Vagina (tissue), 2 donors: ENCODE results near the gene ARHGEF28. TPM values are rescaled to one million over a fixed set of nuclear protein-coding genes. Genes with fewer than 3 reads are reported as not detected.

ENCODE experiments used
- DNase-seq, 2 donors: peaks; one replicate each; pipeline ENCODE4 v3.0.0-alpha.2; 2017; ENCODE audit errors: extremely low spot score in 2 of 2
- H3K27ac ChIP-seq: fragments of 200-600 bp; sonication (generic); one replicate; pipeline ENCODE4 v1.5.1; 2019
- H3K27me3 ChIP-seq: fragments of 200-600 bp; sonication (generic); one replicate; pipeline ENCODE4 v1.5.1; 2019
- H3K36me3 ChIP-seq, 2 donors: fragments of 200-600 bp; sonication (generic); one replicate each; pipeline ENCODE4 v1.5.1; 2017 to 2019
- H3K4me1 ChIP-seq: fragments of 200-600 bp; sonication (generic); one replicate; pipeline ENCODE4 v1.5.1; 2019
- H3K4me3 ChIP-seq, 2 donors: fragments of 200-600 bp; sonication (generic); 1 replicate in 1 of 2; 2 replicates in 1 of 2; pipeline ENCODE4 v1.5.1; 2016 to 2019
- H3K9me3 ChIP-seq: fragments of 200-600 bp; sonication (generic); one replicate; pipeline ENCODE4 v1.5.1; 2019
- POLR2A ChIP-seq, 2 donors: fragments of 450-650 bp; IDR thresholded peaks; one replicate each; pipeline ENCODE4 v1.6.1; 2017; ENCODE audit warnings: antibody characterized with exemption in 2 of 2, mild to moderate bottlenecking in 2 of 2, moderate library complexity in 2 of 2
- POLR2AphosphoS5 ChIP-seq, 2 donors: sonication (generic); formaldehyde crosslinking; IDR thresholded peaks; one replicate each; pipeline ENCODE4 v1.9.0; 2017; ENCODE audit warnings: antibody characterized with exemption in 2 of 2, mild to moderate bottlenecking in 2 of 2, low read depth in 1 of 2; ENCODE audit not compliant: insufficient read depth in 1 of 2
- intact Hi-C: fragments of 100-400 bp; cut with DNase I; formaldehyde crosslinking; loops from one replicate; pipeline ENCODE4 v1.15.1; 2023
- total RNA-seq: library from RNA; depleted of rRNA; stranded (reverse); fragments of >200 nt; gene quantifications from one replicate; pipeline ENCODE4 v1.2.3, GENCODE V29; 2016
- TF ChIP-seq, protein P1 (sequence below), 3 experiments: fragments of 450-650 bp in 2 of 3; fragments of 200-600 bp in 1 of 3; sonication (generic) in 1 of 3; IDR thresholded peaks; one replicate each; pipeline ENCODE4 v1.5.1; 2017 to 2019; ENCODE audit warnings: antibody characterized with exemption in 3 of 3, mild to moderate bottlenecking in 2 of 3, moderate library complexity in 2 of 3

Gene ARHGEF28
- total RNA-seq, 1 donor from 2014 or later: 41.0 TPM

DNA sequence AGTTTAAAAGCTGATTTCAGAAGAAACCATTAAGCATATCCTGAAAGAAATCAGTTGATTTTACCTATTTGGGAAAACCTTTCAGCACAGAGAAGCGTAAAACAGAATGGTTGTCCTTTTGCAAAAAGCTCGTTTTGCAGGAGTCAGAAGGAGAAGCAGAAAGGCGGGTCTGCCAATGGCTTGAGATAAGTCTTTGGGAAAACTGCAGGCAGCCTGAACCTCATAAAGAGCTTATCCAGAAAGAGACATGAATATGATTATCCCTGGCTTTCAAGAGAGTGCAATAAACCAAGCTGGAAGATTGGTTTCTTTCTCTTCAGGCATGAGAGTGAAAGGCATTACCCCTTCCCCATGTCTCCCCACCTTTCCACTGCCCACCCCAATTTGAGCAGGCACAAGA, 353.3 kb downstream of the ARHGEF28 start:
- intact Hi-C loops: no loop called here
- H3K27me3 ChIP-seq: no peaks in the 10 kb centered on the region
- H3K27ac ChIP-seq: no peak overlapping the region
- H3K36me3 ChIP-seq: no peaks in the 10 kb centered on the region
- no peak for DNase-seq
- H3K4me1 ChIP-seq: peaks cover 4% of the 10 kb centered on the region
- TF ChIP-seq POLR2A (IDR thresholded peaks at IDR 0.05) (no peak), POLR2AphosphoS5 (IDR thresholded peaks at IDR 0.05; ENCODE audit: insufficient read depth in 1 of 2, low read depth in 1 of 2) (no peak)
- TF ChIP-seq, protein P1, sequence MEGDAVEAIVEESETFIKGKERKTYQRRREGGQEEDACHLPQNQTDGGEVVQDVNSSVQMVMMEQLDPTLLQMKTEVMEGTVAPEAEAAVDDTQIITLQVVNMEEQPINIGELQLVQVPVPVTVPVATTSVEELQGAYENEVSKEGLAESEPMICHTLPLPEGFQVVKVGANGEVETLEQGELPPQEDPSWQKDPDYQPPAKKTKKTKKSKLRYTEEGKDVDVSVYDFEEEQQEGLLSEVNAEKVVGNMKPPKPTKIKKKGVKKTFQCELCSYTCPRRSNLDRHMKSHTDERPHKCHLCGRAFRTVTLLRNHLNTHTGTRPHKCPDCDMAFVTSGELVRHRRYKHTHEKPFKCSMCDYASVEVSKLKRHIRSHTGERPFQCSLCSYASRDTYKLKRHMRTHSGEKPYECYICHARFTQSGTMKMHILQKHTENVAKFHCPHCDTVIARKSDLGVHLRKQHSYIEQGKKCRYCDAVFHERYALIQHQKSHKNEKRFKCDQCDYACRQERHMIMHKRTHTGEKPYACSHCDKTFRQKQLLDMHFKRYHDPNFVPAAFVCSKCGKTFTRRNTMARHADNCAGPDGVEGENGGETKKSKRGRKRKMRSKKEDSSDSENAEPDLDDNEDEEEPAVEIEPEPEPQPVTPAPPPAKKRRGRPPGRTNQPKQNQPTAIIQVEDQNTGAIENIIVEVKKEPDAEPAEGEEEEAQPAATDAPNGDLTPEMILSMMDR (IDR thresholded peaks at IDR 0.05): no peak
- no peaks in the 10 kb centered on the region for H3K9me3 ChIP-seq
- no peak overlapping the region for H3K4me3 ChIP-seq

DNA sequence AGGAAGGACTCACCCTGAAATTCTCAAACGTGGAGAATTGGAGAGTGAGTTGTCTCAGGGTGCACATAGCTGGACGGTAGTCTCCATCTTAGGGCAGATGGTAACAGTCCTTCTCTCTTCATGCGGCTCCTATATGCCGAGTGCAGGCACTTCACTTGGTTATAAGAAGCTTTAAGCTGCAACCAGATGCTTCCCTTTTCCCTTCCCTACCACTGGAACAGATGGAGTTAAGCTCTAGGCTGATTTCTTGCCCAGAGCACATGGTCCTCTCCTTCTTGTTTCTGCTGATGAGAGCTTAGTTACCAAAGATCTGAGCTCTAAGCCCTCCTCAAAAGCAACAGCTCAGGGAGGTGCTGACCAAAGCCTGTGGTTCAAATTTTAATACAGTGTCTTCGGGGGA, 355.7 kb downstream of the ARHGEF28 start:
- intact Hi-C loops: no loop called here
- Histone ChIP-seq H3K4me3 (no peak overlapping the region), H3K27me3 (no peaks in the 10 kb centered on the region), H3K36me3 (no peaks in the 10 kb centered on the region), H3K9me3 (no peaks in the 10 kb centered on the region), H3K27ac (no peak overlapping the region), H3K4me1 (peaks cover 4% of the 10 kb centered on the region)
- DNase-seq: no peak
- TF ChIP-seq POLR2AphosphoS5 (IDR thresholded peaks at IDR 0.05; ENCODE audit: insufficient read depth in 1 of 2, low read depth in 1 of 2): no peak
- TF ChIP-seq POLR2A (IDR thresholded peaks at IDR 0.05): no peak
- TF ChIP-seq, protein P1 (IDR thresholded peaks at IDR 0.05): no peak

DNA sequence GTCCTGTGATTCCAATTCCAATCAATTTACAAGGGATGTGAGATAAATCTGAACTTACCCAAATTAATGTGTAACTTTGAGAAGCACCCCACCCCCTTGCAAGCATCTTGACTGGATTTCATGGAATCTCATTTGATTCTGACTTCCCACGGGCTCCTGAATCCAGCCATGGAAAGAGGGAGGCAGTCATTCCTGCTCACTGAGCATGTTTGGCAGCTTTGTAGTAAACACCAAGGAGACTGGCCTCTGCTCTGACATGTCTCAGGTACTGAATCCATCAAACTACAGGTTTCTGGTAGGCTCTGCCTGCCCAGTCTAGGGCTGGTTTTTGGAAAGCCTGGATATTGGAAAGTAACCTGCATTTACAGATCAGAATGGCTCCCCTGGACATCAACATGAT, 357.6 kb downstream of the ARHGEF28 start:
- no peak overlapping the region for H3K4me3 ChIP-seq
- no peaks in the 10 kb centered on the region for H3K9me3 ChIP-seq
- no peaks in the 10 kb centered on the region for H3K36me3 ChIP-seq
- H3K27ac ChIP-seq: no peak overlapping the region
- TF ChIP-seq, protein P1 (IDR thresholded peaks at IDR 0.05): no peak
- TF ChIP-seq POLR2A (IDR thresholded peaks at IDR 0.05) (no peak), POLR2AphosphoS5 (IDR thresholded peaks at IDR 0.05; ENCODE audit: insufficient read depth in 1 of 2, low read depth in 1 of 2) (no peak)
- H3K27me3 ChIP-seq: no peaks in the 10 kb centered on the region
- peaks cover 4% of the 10 kb centered on the region for H3K4me1 ChIP-seq
- intact Hi-C loops: no loop called here
- DNase-seq: no peak

DNA sequence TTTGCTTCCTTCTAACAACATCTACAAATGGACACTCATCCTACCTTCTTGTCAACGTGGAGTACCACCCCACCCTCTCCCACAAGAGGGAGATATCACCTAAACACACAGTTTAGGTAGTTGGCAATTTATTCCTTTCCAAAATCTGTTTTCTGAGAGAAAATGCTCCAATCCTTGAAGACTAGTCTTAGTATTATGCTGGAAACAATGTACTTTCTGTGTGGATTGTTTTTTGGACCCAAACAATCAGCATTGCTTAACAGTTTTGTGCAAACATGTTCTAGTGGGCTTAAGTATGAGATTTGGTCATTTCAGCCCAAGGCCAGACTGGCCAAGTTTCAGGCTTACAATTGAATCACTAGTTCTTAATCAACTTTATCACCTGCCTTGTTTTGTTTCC, 359.1 kb downstream of the ARHGEF28 start:
- Histone ChIP-seq H3K27me3 (no peaks in the 10 kb centered on the region), H3K4me3 (no peak overlapping the region), H3K27ac (no peak overlapping the region), H3K36me3 (no peaks in the 10 kb centered on the region), H3K9me3 (no peaks in the 10 kb centered on the region), H3K4me1 (peaks cover 4% of the 10 kb centered on the region)
- TF ChIP-seq POLR2A (IDR thresholded peaks at IDR 0.05): no peak
- TF ChIP-seq, protein P1 (IDR thresholded peaks at IDR 0.05): peak in 1 of 3 experiments; percentile 15
- no peak for TF ChIP-seq POLR2AphosphoS5 (IDR thresholded peaks at IDR 0.05; ENCODE audit: insufficient read depth in 1 of 2, low read depth in 1 of 2)
- no peak for DNase-seq
- intact Hi-C loops: no loop called here

DNA sequence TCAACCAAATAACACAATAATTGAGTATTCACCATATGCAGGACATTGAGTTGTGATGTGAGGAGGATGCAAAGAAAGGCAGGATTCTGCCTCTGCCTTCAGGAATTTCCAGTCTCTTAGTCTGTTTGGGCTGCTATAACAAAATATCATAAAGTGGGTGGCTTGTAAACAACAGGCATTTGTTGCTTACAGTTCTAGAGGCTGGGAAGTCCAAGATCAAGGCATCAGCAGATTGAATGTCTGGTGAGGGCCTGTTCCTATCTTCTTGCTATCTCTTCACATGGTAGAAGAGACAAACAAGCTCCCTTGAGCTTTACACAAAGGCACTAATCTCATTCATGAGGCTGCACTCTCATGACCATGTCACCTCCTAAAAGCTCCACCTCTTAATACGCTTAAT, 360.7 kb downstream of the ARHGEF28 start:
- Histone ChIP-seq H3K4me3 (no peak overlapping the region), H3K27ac (no peak overlapping the region), H3K9me3 (no peaks in the 10 kb centered on the region), H3K36me3 (no peaks in the 10 kb centered on the region), H3K4me1 (peaks cover 4% of the 10 kb centered on the region), H3K27me3 (no peaks in the 10 kb centered on the region)
- TF ChIP-seq, protein P1 (IDR thresholded peaks at IDR 0.05): no peak
- no peak for TF ChIP-seq POLR2A (IDR thresholded peaks at IDR 0.05)
- no peak for TF ChIP-seq POLR2AphosphoS5 (IDR thresholded peaks at IDR 0.05; ENCODE audit: insufficient read depth in 1 of 2, low read depth in 1 of 2)
- no peak for DNase-seq
- intact Hi-C loops: no loop called here
